NCI-H82 (cell line): Measurements from ENCODE around the gene TGIF2.

Source experiments
- DNase-seq: peaks from one replicate; lab custom pipeline; 2025; lab: John Stamatoyannopoulos, UW

Gene TGIF2

GRCh38 chr20:36573103-36573797, at the start of gene TGIF2:
Gene TGIF2 (plus strand): TSS chr20:36573597. CDS start chr20:36578775, 5,178 bp downstream.
- peak; percentile 96 for DNase-seq

GRCh38 chr20:36525620-36526365, 47.6 kb upstream of the TGIF2 start:
- no peak for DNase-seq

GRCh38 chr20:36526521-36527011, 46.8 kb upstream of the TGIF2 start:
- no peak for DNase-seq

GRCh38 chr20:36527331-36528125, 45.9 kb upstream of the TGIF2 start:
- no peak for DNase-seq

GRCh38 chr20:36528176-36528874, 45.1 kb upstream of the TGIF2 start:
- no peak for DNase-seq

- no peak for DNase-seq
Measured at GRCh38 chr20:36528875-36529417, 44.5 kb upstream of the TGIF2 start.

- DNase-seq, result no peak
Measured at GRCh38 chr20:36532388-36532787, 41.0 kb upstream of the TGIF2 start.

GRCh38 chr20:36532822-36533221, 40.6 kb upstream of the TGIF2 start:
- DNase-seq, result no peak

- no peak for DNase-seq
Measured at GRCh38 chr20:36538026-36538722, 35.2 kb upstream of the TGIF2 start.

- no peak for DNase-seq
Measured at GRCh38 chr20:36540551-36541211, 32.7 kb upstream of the TGIF2 start.

- DNase-seq, result no peak
Measured at GRCh38 chr20:36541227-36541767, 32.1 kb upstream of the TGIF2 start, which contains the start of gene MYL9. Gene MYL9 (plus strand): TSS chr20:36541519. CDS start chr20:36544885, 3,366 bp downstream.

- peak; percentile 67 for DNase-seq
Measured at GRCh38 chr20:36541768-36542488, 31.5 kb upstream of the TGIF2 start.

GRCh38 chr20:36542516-36543183, 30.7 kb upstream of the TGIF2 start:
- no peak for DNase-seq

GRCh38 chr20:36543184-36544133, 29.9 kb upstream of the TGIF2 start:
- no peak for DNase-seq

- DNase-seq, result peak; percentile 72
Measured at GRCh38 chr20:36544134-36545018, 29.0 kb upstream of the TGIF2 start.

- DNase-seq, result no peak
Measured at GRCh38 chr20:36546111-36546736, 27.2 kb upstream of the TGIF2 start.
